Measurements from ENCODE around the gene FGF14.

FGF14 gene

GRCh38 chr13:102302534-102302933, 99.3 kb downstream of the FGF14 start:
- DNase-seq: no peak

- DNase-seq: no peak
Observed at GRCh38 chr13:102300379-102300778, 101.5 kb downstream of the FGF14 start.

- DNase-seq: no peak
Observed at GRCh38 chr13:102299366-102299765, 102.5 kb downstream of the FGF14 start.

GRCh38 chr13:102298051-102298450, 103.8 kb downstream of the FGF14 start:
- DNase-seq: no peak

GRCh38 chr13:102295316-102296048, 106.4 kb downstream of the FGF14 start:
- no peak for DNase-seq

GRCh38 chr13:102294407-102295018, 107.3 kb downstream of the FGF14 start:
- no peak for DNase-seq

GRCh38 chr13:102293723-102294122, 108.1 kb downstream of the FGF14 start:
- DNase-seq: no peak

GRCh38 chr13:102291587-102292218, 110.1 kb downstream of the FGF14 start:
- DNase-seq: no peak

GRCh38 chr13:102289606-102290005, 112.2 kb downstream of the FGF14 start:
- DNase-seq: no peak

GRCh38 chr13:102286326-102286725, 115.5 kb downstream of the FGF14 start:
- no peak for DNase-seq

- DNase-seq: no peak
Observed at GRCh38 chr13:102280366-102280765, 121.5 kb downstream of the FGF14 start.

- no peak for DNase-seq
Observed at GRCh38 chr13:102277286-102277685, 124.6 kb downstream of the FGF14 start.

- no peak for DNase-seq
Observed at GRCh38 chr13:102276404-102276803, 125.4 kb downstream of the FGF14 start.

GRCh38 chr13:102275969-102276368, 125.9 kb downstream of the FGF14 start:
- DNase-seq: no peak

- no peak for DNase-seq
Observed at GRCh38 chr13:102273111-102273510, 128.7 kb downstream of the FGF14 start.

- DNase-seq: no peak
Observed at GRCh38 chr13:102267191-102267590, 134.7 kb downstream of the FGF14 start.

- no peak for DNase-seq
Observed at GRCh38 chr13:102261809-102262208, 140.0 kb downstream of the FGF14 start.

GRCh38 chr13:102261316-102261715, 140.5 kb downstream of the FGF14 start:
- no peak for DNase-seq

- DNase-seq: no peak
Observed at GRCh38 chr13:102260256-102260655, 141.6 kb downstream of the FGF14 start.

- DNase-seq: no peak
Observed at GRCh38 chr13:102255409-102255808, 146.4 kb downstream of the FGF14 start.

- DNase-seq: no peak
Observed at GRCh38 chr13:102251817-102252216, 150.0 kb downstream of the FGF14 start.

- no peak for DNase-seq
Observed at GRCh38 chr13:102250448-102250847, 151.4 kb downstream of the FGF14 start.

- no peak for DNase-seq
Observed at GRCh38 chr13:102244607-102245227, 157.1 kb downstream of the FGF14 start.

GRCh38 chr13:102240110-102240509, 161.7 kb downstream of the FGF14 start:
- no peak for DNase-seq
